GM12874 (cell line): ENCODE data around the gene AOPEP.

Experiments
- TF ChIP-seq, protein P1 (sequence below): IDR thresholded peaks from 2 replicates; pipeline ENCODE4 v1.5.1; 2011; ENCODE audit warnings: low read depth, mild to moderate bottlenecking, control low read depth, low read length, moderate library complexity; ENCODE audit not compliant: insufficient read depth

Gene AOPEP

DNA sequence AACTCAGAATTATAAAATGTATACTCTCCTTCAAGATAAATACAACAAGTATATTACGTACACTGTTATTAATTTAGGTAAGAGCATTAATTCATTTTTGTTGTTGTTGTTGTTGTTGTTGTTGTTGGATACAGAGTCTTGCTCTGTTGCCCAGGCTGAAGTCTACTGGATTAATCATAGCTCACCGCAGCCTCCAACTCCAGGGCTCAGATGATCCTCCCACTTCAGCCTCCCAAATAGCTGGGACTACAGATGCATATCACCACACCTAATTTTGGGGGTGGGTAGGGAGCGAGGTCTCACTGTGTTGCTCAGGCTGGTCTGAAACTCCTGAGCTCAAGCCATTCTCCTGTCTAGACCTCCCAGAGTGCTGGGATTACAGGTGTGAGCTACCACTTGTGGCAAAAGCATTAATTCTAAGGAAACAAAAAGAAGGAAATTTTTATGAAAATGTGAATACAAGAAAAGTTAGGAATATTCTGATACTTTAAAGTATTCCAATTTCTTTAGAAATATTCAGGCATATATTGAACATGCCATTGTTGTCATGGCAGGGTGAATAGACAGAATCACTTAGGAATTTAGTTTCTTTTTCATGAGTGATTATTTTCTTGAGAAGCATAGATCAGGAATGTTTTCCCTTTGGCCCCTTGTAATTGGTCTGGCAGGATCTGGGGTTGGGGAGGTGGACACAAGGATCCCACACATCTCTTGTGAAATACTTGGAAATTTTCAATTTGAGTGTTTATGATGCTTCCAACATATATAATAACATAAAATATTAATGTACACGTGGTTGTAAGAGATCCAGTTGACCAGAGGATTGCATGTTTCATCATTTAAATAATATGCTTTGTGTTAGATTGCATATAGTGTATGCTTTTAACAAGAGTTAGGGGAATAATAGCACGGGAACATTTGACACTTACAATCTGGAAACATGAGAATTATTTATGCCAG is 327.4 kb downstream of the AOPEP start:
- TF ChIP-seq, protein P1, sequence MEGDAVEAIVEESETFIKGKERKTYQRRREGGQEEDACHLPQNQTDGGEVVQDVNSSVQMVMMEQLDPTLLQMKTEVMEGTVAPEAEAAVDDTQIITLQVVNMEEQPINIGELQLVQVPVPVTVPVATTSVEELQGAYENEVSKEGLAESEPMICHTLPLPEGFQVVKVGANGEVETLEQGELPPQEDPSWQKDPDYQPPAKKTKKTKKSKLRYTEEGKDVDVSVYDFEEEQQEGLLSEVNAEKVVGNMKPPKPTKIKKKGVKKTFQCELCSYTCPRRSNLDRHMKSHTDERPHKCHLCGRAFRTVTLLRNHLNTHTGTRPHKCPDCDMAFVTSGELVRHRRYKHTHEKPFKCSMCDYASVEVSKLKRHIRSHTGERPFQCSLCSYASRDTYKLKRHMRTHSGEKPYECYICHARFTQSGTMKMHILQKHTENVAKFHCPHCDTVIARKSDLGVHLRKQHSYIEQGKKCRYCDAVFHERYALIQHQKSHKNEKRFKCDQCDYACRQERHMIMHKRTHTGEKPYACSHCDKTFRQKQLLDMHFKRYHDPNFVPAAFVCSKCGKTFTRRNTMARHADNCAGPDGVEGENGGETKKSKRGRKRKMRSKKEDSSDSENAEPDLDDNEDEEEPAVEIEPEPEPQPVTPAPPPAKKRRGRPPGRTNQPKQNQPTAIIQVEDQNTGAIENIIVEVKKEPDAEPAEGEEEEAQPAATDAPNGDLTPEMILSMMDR: no peak

DNA sequence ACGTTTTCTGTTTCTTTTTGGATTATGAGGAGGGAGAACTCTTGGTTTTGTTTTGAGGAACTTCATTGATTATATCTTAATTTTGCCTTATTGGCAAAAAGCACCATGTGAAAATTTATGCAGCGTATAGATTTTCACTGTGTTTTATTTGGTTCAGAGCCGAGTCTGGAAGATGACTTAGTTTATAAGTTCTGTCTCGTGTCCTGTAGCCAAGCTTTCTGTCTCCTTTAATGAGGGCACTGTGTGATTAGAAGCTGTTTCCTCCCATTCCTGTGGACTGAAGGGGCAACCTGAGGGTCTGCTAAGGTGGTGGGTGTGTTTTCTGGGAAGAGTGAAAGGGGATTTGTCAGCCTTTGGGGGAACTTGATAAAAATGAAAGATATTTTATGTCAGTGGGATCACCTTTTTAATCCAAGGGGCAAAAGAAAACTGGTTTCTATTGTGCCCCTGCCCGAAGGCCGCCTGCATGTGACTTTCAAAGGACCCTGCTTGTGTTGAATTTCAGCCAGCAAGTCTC is 328.9 kb downstream of the AOPEP start:
- TF ChIP-seq, protein P1: no peak

DNA sequence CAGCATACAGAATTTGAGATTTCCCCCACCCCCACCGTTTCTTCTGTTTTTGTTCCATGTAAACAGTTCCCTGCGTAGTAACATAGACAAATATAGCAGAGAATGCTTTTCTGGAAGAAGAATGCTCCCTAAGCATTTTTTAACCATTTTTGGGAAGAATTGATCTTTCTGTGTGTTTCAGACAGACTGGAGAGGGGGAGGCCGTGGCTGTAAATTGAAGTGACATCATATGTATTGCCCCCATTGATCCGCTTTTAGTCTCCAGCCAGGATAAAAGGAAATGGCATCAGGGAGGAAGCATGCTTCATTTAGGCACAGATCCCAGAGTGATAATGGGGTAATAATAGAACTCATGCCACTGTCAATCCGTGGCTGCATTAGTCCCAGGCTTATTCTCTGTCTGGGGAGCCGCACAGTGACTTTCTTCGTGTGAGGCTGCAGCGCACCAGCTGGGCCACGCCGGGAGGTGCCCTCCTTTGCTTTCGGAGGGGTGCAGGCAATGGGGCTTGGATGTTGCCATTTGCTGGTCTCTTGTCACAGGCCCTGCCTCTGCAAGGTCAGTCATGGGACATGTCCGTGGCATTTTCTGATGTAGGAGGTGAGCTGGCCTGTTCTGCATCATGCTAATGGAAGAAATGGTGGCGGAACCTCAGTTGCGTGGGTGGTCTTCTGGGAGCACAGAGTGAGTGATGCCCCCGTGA is 329.5 kb downstream of the AOPEP start:
- TF ChIP-seq, protein P1: no peak

DNA sequence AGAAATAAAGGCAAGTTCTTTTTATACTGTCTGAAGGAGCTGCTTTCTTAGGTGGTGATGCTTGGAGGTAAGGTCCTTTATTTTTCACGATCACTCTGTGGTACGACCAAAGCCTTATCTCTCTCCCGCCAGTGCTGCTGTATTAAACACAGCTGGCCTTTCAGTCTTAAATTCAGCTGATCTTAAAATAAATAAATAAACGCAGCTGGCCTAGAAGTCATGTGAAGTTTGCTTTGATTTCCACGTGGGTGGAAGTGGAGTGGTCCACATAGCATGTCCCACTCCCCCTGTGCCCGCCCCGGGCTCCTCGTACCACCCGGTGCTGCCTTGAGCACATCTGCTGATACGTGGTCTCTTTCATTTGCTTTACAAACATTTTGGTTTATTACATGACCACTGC is 330.6 kb downstream of the AOPEP start:
- TF ChIP-seq, protein P1: no peak

DNA sequence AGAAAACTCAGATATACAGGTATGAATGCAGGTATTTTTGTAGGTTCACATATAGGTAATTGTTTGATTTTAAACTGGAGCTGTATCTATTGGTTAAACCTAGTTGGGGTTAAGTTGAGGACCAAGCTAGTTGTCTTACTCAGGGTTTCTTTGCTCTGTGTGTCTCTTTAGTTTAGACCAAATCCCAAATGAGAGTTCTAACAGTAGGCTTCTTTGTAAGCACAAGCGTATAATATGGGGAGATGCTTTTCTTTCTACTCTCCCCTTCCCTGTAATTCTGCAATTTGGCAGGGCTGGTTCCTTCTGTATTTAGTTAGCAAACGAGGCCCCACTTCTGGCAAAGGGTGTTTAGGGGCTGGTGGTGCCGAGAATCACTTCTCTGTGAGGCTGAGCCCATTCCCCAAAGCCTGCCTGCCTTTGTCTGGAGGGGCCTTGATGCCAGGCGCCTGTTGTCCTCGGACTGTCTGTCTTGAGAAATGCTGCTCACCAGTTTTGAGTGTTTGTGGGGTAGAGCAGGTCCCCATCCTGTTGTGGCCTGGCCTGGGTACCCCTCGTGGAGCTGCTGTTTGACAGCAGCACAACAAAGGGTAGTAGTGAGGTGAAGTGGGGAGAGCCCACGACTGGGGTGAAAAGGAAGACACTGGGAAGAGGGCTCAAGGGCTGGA is 331.8 kb downstream of the AOPEP start:
- TF ChIP-seq, protein P1: no peak

DNA sequence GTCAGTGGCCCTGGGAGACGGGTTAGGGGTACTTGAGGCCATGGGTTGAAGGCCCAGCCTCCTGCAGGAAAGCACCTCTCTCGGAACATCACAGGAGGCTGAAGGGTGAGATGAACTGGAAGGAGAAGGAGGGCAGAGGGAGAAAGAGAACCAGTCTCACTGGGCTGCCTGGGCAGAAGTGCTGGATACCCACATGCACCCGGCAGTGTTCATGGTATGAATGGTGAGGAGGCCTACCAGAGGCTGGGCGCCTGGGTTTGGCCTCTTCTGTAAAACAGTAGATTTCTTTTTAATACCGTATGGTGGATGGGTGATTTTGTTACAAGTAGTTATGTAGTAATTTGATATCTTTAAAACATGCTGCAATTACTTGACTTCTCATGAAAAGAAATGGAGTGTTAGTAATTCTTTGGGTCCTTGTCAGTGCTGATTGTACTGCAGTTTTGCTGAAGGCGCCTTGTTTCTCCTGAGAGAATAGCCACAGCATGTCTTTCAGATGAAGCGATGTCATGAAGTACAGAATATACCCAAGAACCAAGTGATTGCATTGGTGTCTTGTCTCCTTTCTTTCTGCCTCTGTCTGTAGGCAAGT is 332.4 kb downstream of the AOPEP start:
- TF ChIP-seq, protein P1: no peak
